ENCODE measurements around the gene NRG2.

DNA sequence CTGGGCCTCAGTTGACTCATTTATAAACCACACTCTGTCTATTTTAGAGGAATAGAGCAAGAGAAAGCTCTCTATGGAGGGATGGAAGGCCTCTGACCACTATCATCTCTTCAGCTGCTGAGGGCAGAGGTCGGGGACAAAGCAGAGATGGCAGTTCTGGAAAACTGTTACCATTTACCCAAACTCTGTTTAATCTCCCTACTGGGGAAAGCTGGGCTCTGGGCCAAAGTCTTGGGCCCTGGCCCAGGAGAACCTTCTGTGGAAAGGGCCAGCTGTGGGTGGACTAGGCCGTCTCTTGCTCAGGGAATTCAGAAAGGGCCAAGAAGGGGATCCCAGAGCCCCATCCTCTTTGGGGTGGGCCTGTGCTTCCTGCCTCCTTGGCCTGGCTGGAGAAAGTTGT is 147.5 kb downstream of the NRG2 start:
- TF ChIP-seq, protein P1, sequence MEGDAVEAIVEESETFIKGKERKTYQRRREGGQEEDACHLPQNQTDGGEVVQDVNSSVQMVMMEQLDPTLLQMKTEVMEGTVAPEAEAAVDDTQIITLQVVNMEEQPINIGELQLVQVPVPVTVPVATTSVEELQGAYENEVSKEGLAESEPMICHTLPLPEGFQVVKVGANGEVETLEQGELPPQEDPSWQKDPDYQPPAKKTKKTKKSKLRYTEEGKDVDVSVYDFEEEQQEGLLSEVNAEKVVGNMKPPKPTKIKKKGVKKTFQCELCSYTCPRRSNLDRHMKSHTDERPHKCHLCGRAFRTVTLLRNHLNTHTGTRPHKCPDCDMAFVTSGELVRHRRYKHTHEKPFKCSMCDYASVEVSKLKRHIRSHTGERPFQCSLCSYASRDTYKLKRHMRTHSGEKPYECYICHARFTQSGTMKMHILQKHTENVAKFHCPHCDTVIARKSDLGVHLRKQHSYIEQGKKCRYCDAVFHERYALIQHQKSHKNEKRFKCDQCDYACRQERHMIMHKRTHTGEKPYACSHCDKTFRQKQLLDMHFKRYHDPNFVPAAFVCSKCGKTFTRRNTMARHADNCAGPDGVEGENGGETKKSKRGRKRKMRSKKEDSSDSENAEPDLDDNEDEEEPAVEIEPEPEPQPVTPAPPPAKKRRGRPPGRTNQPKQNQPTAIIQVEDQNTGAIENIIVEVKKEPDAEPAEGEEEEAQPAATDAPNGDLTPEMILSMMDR (IDR thresholded peaks at IDR 0.05; ENCODE audit: low read depth, low read length, poor library complexity, severe bottlenecking): no peak
- no peak for TF ChIP-seq EZH2phosphoT487 (IDR thresholded peaks at IDR 0.05; ENCODE audit: borderline replicate concordance, low read length)
